Measurements from ENCODE around the gene RCSD1.

The RCSD1 gene

GRCh38 chr1:167706363-167706762 lies 76.3 kb downstream of the RCSD1 start:
- H3K4me3 ChIP-seq (ENCODE audit: low read depth, low read length), result no peak overlapping the region
- DNase-seq (ENCODE audit: low read depth), result no peak
- TF ChIP-seq, protein P1, sequence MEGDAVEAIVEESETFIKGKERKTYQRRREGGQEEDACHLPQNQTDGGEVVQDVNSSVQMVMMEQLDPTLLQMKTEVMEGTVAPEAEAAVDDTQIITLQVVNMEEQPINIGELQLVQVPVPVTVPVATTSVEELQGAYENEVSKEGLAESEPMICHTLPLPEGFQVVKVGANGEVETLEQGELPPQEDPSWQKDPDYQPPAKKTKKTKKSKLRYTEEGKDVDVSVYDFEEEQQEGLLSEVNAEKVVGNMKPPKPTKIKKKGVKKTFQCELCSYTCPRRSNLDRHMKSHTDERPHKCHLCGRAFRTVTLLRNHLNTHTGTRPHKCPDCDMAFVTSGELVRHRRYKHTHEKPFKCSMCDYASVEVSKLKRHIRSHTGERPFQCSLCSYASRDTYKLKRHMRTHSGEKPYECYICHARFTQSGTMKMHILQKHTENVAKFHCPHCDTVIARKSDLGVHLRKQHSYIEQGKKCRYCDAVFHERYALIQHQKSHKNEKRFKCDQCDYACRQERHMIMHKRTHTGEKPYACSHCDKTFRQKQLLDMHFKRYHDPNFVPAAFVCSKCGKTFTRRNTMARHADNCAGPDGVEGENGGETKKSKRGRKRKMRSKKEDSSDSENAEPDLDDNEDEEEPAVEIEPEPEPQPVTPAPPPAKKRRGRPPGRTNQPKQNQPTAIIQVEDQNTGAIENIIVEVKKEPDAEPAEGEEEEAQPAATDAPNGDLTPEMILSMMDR (conservative IDR thresholded peaks at IDR 0.05; ENCODE audit: low read depth, low read length), result no peak

- DNase-seq (ENCODE audit: low read depth), result no peak
- H3K4me3 ChIP-seq (ENCODE audit: low read depth, low read length), result no peak overlapping the region
- TF ChIP-seq, protein P1 (conservative IDR thresholded peaks at IDR 0.05; ENCODE audit: low read depth, low read length), result no peak
Observed at GRCh38 chr1:167706931-167707877, 77.2 kb downstream of the RCSD1 start.

GRCh38 chr1:167707942-167708341 lies 77.9 kb downstream of the RCSD1 start:
- TF ChIP-seq, protein P1 (conservative IDR thresholded peaks at IDR 0.05; ENCODE audit: low read depth, low read length), result no peak
- no peak for DNase-seq (ENCODE audit: low read depth)
- H3K4me3 ChIP-seq (ENCODE audit: low read depth, low read length), result no peak overlapping the region

- TF ChIP-seq, protein P1 (conservative IDR thresholded peaks at IDR 0.05; ENCODE audit: low read depth, low read length), result no peak
- H3K4me3 ChIP-seq (ENCODE audit: low read depth, low read length), result no peak overlapping the region
- no peak for DNase-seq (ENCODE audit: low read depth)
Observed at GRCh38 chr1:167708940-167709389, 78.9 kb downstream of the RCSD1 start.

DNA sequence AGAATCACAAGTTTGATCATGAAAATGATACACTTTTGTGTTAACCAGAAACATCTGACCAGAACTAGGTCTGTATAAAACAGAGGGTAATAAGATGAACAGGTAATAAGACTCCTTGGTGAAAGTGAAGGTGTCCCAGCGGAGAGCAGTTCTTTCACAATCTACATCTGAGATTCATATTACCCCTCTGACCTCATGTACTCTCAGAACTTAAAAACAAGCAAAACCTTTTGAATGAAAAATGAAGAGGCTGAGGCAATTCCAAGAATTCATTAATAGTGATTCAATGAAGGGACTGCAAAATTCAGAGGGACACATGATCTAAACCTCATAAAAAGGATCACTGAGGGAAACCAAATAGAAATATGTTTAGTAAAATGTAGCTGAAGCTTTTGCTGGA lies 80.8 kb downstream of the RCSD1 start:
- TF ChIP-seq, protein P1 (conservative IDR thresholded peaks at IDR 0.05; ENCODE audit: low read depth, low read length), result no peak
- no peak overlapping the region for H3K4me3 ChIP-seq (ENCODE audit: low read depth, low read length)
- DNase-seq (ENCODE audit: low read depth), result peak; percentile 65

- DNase-seq (ENCODE audit: low read depth), result no peak
- TF ChIP-seq, protein P1 (conservative IDR thresholded peaks at IDR 0.05; ENCODE audit: low read depth, low read length), result no peak
- no peak overlapping the region for H3K4me3 ChIP-seq (ENCODE audit: low read depth, low read length)
Observed at GRCh38 chr1:167711797-167712196, 81.8 kb downstream of the RCSD1 start.
